ENCODE results near the gene GNAS.

GRCh38 chr20:58913079-58913478 lies 60.6 kb downstream of the GNAS start:
- TF ChIP-seq CTCF (IDR thresholded peaks at IDR 0.05; ENCODE audit: low read depth, low read length, poor library complexity, severe bottlenecking) (no peak), EZH2phosphoT487 (IDR thresholded peaks at IDR 0.05; ENCODE audit: borderline replicate concordance, low read length) (no peak)

Measured in DOHH2 (cell line).